ENCODE data around the gene HTT-AS. TPM values are rescaled to one million over a fixed set of nuclear protein-coding genes. Genes with fewer than 3 reads are reported as not detected.

HTT-AS gene
- total and polyA plus RNA-seq, 2 experiments from 2014 or later, result not detected

DNA sequence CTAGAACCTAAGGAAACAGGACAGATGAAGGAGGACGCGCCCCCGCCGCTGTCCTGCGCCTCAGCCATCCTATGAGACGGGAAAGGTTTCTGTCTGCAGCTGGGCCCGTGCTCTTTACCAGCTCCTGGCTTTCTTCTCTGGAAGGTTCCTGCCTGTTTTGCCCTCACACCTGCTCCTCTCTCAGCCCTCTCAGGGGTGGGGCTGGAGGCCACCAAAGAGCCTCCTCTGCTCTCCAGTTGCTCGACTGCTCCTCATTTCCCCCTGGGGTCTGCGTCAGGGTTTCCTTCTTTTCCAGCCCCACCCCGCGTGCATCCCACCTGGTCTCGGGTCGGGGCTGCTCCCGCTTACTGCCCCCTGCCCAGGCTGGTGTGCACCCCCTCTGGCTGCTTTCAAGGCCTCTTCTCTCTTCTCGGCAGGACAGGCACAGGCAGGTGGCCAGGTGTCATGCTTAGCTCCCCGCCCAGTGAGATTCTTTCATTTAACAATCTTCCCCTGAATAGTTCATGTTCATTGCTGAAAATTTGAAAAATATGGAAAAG is 4.6 kb downstream of the HTT-AS start:
- 78 to 79% methylated on average over 15 to 16 of the region's 16 CpGs for WGBS, 2 experiments (ENCODE audit: low coverage in 1 of 2, low lambda C conversion rate in 2 of 2, missing lambda C conversion rate in 2 of 2)
- no peak overlapping the region for H3K4me3 ChIP-seq
- no peak for TF ChIP-seq EZH2phosphoT487 (IDR thresholded peaks at IDR 0.05; ENCODE audit: insufficient read depth, low read depth)
- TF ChIP-seq EZH2 (IDR thresholded peaks at IDR 0.05; ENCODE audit: insufficient read depth, poor library complexity, severe bottlenecking), result no peak

DNA sequence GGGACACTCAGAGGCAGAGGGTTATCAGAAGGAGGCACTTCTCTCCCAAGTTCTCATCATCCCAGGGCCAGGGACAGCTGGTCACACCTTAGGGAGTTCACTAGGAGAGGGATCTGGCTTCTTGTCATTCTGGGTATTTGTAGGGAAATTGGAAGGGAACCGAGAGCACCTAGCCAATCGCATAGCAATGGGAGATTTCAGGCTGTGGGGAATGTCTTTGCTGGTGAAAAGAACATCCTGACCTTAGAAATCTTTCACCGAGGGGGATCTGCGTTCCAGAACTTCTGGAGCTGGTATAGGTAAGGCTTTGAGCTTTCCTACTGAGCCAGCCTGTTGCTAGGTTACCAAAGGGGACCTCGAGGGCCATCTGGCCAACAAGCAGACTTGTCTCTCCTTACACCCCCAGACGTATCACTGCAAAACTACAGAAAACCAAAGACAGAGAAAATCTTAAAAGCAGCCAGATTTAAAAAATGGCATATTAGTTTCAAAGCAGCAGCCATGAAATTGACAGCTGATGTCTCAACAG is 6.8 kb downstream of the HTT-AS start:
- H3K79me2 ChIP-seq (ENCODE audit: insufficient read depth), result no peaks in the 10 kb centered on the region
- DNase-seq, result no peak
- no peaks in the 10 kb centered on the region for H4K20me1 ChIP-seq (ENCODE audit: insufficient read depth)
- H2AFZ ChIP-seq, result no peak overlapping the region
- 56 to 72% methylated on average over 6 of the region's 6 CpGs for WGBS, 2 experiments (ENCODE audit: low coverage in 1 of 2, low lambda C conversion rate in 2 of 2, missing lambda C conversion rate in 2 of 2)
- no peaks in the 10 kb centered on the region for H3K27me3 ChIP-seq (replicated peaks; ENCODE audit: insufficient read depth)
- no peaks in the 10 kb centered on the region for H3K9me2 ChIP-seq (ENCODE audit: insufficient read depth)
- no peak overlapping the region for H3K9ac ChIP-seq
- H3K4me2 ChIP-seq (ENCODE audit: unreplicated experiment), result no peak overlapping the region
- H3K36me3 ChIP-seq (ENCODE audit: low read depth), result no peaks in the 10 kb centered on the region
- no peak overlapping the region for H3K4me3 ChIP-seq
- peaks cover 6% of the 10 kb centered on the region for H3F3A ChIP-seq (ENCODE audit: insufficient read depth)
- TF ChIP-seq EZH2 (IDR thresholded peaks at IDR 0.05; ENCODE audit: insufficient read depth, poor library complexity, severe bottlenecking) (no peak), EZH2phosphoT487 (IDR thresholded peaks at IDR 0.05; ENCODE audit: insufficient read depth, low read depth) (no peak)
- no peak overlapping the region for H3K27ac ChIP-seq
- peaks cover 8% of the 10 kb centered on the region for H3K4me1 ChIP-seq (ENCODE audit: insufficient read depth)
- in situ Hi-C loops (cut with MboI), result no loop called here
- H3K9me3 ChIP-seq (ENCODE audit: low read depth), result no peaks in the 10 kb centered on the region

More for the DNA sequence above, 4.6 kb downstream of the HTT-AS start:
- H3F3A ChIP-seq (ENCODE audit: insufficient read depth), result peaks cover 6% of the 10 kb centered on the region
- H2AFZ ChIP-seq, result no peak overlapping the region
- H3K27ac ChIP-seq, result no peak overlapping the region
- H4K20me1 ChIP-seq (ENCODE audit: insufficient read depth), result no peaks in the 10 kb centered on the region
- no peak for DNase-seq
- H3K79me2 ChIP-seq (ENCODE audit: insufficient read depth), result no peaks in the 10 kb centered on the region
- H3K27me3 ChIP-seq (replicated peaks; ENCODE audit: insufficient read depth), result no peaks in the 10 kb centered on the region
- no peak overlapping the region for H3K4me2 ChIP-seq (ENCODE audit: unreplicated experiment)
- H3K36me3 ChIP-seq (ENCODE audit: low read depth), result no peaks in the 10 kb centered on the region
- H3K9me2 ChIP-seq (ENCODE audit: insufficient read depth), result no peaks in the 10 kb centered on the region
- H3K4me1 ChIP-seq (ENCODE audit: insufficient read depth), result peaks cover 8% of the 10 kb centered on the region
- in situ Hi-C loops (cut with MboI), result no loop called here
- H3K9me3 ChIP-seq (ENCODE audit: low read depth), result no peaks in the 10 kb centered on the region
- no peak overlapping the region for H3K9ac ChIP-seq

DNA sequence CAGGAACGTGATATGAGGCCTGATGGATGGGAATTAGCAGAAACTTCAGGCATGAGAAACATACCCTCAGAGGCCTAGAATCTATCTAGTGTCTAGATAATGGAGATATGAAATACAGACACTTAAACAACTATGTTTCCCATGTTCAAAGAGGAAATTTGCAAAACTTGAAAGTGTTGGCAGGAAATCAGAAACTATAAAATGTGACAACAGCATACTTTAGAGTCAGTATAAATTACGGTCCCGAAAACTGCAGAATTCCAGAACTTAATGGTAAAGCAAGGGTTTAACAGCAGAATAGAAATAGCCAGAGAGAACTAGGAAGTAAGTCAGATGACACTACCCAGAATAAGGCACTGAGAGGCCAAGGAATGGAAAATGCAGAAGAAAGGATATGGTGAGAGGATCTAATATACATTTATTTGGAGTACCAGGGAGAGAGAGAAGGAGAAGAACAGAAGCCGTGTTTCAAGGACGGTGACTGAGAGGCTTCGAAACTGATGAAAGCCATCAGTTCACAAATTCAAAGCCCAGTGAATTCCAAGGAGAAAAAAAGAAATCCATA is 7.4 kb downstream of the HTT-AS start:
- Histone ChIP-seq H3K27me3 (replicated peaks; ENCODE audit: insufficient read depth) (no peaks in the 10 kb centered on the region), H3F3A (ENCODE audit: insufficient read depth) (peaks cover 6% of the 10 kb centered on the region), H3K27ac (no peak overlapping the region), H3K4me1 (ENCODE audit: insufficient read depth) (peaks cover 8% of the 10 kb centered on the region), H2AFZ (no peak overlapping the region), H3K4me2 (ENCODE audit: unreplicated experiment) (no peak overlapping the region), H3K9me3 (ENCODE audit: low read depth) (no peaks in the 10 kb centered on the region), H3K9me2 (ENCODE audit: insufficient read depth) (no peaks in the 10 kb centered on the region), H3K4me3 (no peak overlapping the region), H3K9ac (no peak overlapping the region), H3K79me2 (ENCODE audit: insufficient read depth) (no peaks in the 10 kb centered on the region), H3K36me3 (ENCODE audit: low read depth) (no peaks in the 10 kb centered on the region), H4K20me1 (ENCODE audit: insufficient read depth) (no peaks in the 10 kb centered on the region)
- DNase-seq, result no peak
- TF ChIP-seq EZH2 (IDR thresholded peaks at IDR 0.05; ENCODE audit: insufficient read depth, poor library complexity, severe bottlenecking), result no peak
- TF ChIP-seq EZH2phosphoT487 (IDR thresholded peaks at IDR 0.05; ENCODE audit: insufficient read depth, low read depth), result no peak
- in situ Hi-C loops (cut with MboI), result no loop called here
- 73 to 74% methylated on average over 6 of the region's 6 CpGs for WGBS, 2 experiments (ENCODE audit: low coverage in 1 of 2, low lambda C conversion rate in 2 of 2, missing lambda C conversion rate in 2 of 2)

DNA sequence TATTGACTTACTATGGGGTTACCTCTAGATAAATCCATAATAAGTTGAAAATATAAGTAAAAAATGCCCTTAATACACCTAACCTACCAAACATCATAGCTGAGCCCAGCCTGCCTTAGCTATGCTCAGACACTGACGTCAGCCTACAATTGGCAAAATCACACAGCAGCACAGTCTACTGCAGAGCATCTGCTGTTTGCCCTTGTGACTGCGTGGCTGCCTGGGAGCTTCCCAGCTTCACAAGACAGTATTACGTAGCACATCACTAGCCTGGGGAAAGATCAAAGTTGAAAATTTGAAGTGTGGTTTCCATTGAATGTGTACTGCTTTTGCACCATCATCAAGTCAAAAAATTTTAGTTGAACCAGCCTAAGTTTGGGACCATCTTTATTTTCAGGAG is 8.8 kb downstream of the HTT-AS start:
- H3K9me2 ChIP-seq (ENCODE audit: insufficient read depth), result no peaks in the 10 kb centered on the region
- H3K9me3 ChIP-seq (ENCODE audit: low read depth), result no peaks in the 10 kb centered on the region
- no peak overlapping the region for H3K4me2 ChIP-seq (ENCODE audit: unreplicated experiment)
- H3K4me3 ChIP-seq, result no peak overlapping the region
- in situ Hi-C loops (cut with MboI), result no loop called here
- H3K36me3 ChIP-seq (ENCODE audit: low read depth), result no peaks in the 10 kb centered on the region
- H3F3A ChIP-seq (ENCODE audit: insufficient read depth), result 0 out of 2 replicates have a peak, but pooled peaks cover under 1% of the 10 kb centered on the region
- H4K20me1 ChIP-seq (ENCODE audit: insufficient read depth), result no peaks in the 10 kb centered on the region
- no peaks in the 10 kb centered on the region for H3K4me1 ChIP-seq (ENCODE audit: insufficient read depth)
- TF ChIP-seq EZH2 (IDR thresholded peaks at IDR 0.05; ENCODE audit: insufficient read depth, poor library complexity, severe bottlenecking) (no peak), EZH2phosphoT487 (IDR thresholded peaks at IDR 0.05; ENCODE audit: insufficient read depth, low read depth) (no peak)
- H3K27ac ChIP-seq, result no peak overlapping the region
- H2AFZ ChIP-seq, result no peak overlapping the region
- DNase-seq, result no peak
- H3K9ac ChIP-seq, result no peak overlapping the region
- H3K79me2 ChIP-seq (ENCODE audit: insufficient read depth), result no peaks in the 10 kb centered on the region
- WGBS, 2 experiments (ENCODE audit: low coverage in 1 of 2, low lambda C conversion rate in 2 of 2, missing lambda C conversion rate in 2 of 2), result 91 to 96% methylated on average over 3 of the region's 3 CpGs
- no peaks in the 10 kb centered on the region for H3K27me3 ChIP-seq (replicated peaks; ENCODE audit: insufficient read depth)
